K562 (cell line): Measurements from ENCODE around the gene SCLY. TPM values are rescaled to one million over a fixed set of nuclear protein-coding genes. Genes with fewer than 3 reads are reported as not detected.

ENCODE experiments used
- ATAC-seq: fragments of 200-7000 bp; cut with Tn5 transposase; 3 replicates; pipeline ENCODE4 v1.9.1; 2020; ENCODE audit warnings: moderate library complexity
- BruUV-seq: library from RNA; stranded (reverse); fragments of 400-500 nt; replicated peaks from 2 replicates; lab custom pipeline; 2021; lab: Mats Ljungman, UMichigan
- CTCF ChIA-PET: fragments of 300-600 bp; formaldehyde crosslinking; extraction: SDS; loops from one replicate; lab custom pipeline; 2021; ENCODE audit warnings: low intra/inter-chr PET ratio; lab: Yijun Ruan, JAX
- POLR2A ChIA-PET: fragments of 300-600, 350-650 bp; sonication (Branson Sonifier 250); formaldehyde crosslinking; extraction: SDS; loops from one replicate; lab custom pipeline; 2021; ENCODE audit warnings: antibody characterized with exemption, inconsistent platforms; lab: Yijun Ruan, JAX
- DNase-seq, 4 experiments: peaks; one replicate each; pipeline versions ENCODE4 v3.0.0 to v3.0.0-alpha.2; 2011 to 2018; ENCODE audit warnings: low spot score in 3 of 4, mixed read lengths in 3 of 4; ENCODE audit errors: extremely low read depth in 1 of 4
- FAIRE-seq: peaks from 2 replicates; lab custom pipeline; 2011; peaks lifted over from hg19 to GRCh38; lab: Jason Lieb, UNC
- H2AFZ ChIP-seq: 2 replicates; pipeline ENCODE4 v1.6.0; 2011; ENCODE audit warnings: low read depth, low read length, control low read depth, inconsistent platforms
- H3K27ac ChIP-seq: fragments of 200-600 bp; 3 replicates; pipeline ENCODE4 v1.8.0; 2011; ENCODE audit warnings: low read depth, mild to moderate bottlenecking, control low read depth, inconsistent platforms, low read length, moderate library complexity, mixed read lengths; ENCODE audit errors: extremely low read depth
- H3K27me3 ChIP-seq, 2 experiments: fragments of 300-600 bp in 1 of 2; 2 replicates in 1 of 2; 3 replicates in 1 of 2; pipeline versions ENCODE4 v1.6.0 to v1.8.0; 2011; ENCODE audit warnings: inconsistent platforms in 2 of 2, low read length in 2 of 2, mild to moderate bottlenecking in 1 of 2, mixed read lengths in 1 of 2, moderate library complexity in 1 of 2; ENCODE audit not compliant: control insufficient read depth in 2 of 2, insufficient read depth in 2 of 2
- H3K36me3 ChIP-seq: fragments of 300-600 bp; 3 replicates; pipeline ENCODE4 v1.8.0; 2011; ENCODE audit warnings: mild to moderate bottlenecking, low read length, inconsistent platforms; ENCODE audit not compliant: control insufficient read depth, insufficient read depth
- H3K4me1 ChIP-seq, 2 experiments: fragments of 200-600 bp in 1 of 2; replicated peaks in 1 of 2; 2 replicates in 1 of 2; 3 replicates in 1 of 2; pipeline versions ENCODE4 v1.5.1 to v1.8.0; 2011; ENCODE audit warnings: inconsistent platforms in 2 of 2, low read length in 2 of 2, mild to moderate bottlenecking in 1 of 2, mixed read lengths in 1 of 2, moderate library complexity in 1 of 2; ENCODE audit not compliant: control insufficient read depth in 2 of 2, insufficient read depth in 2 of 2
- H3K4me2 ChIP-seq: 2 replicates; pipeline ENCODE4 v1.6.1; 2011; ENCODE audit warnings: low read length, control low read depth, inconsistent platforms, mixed read lengths; ENCODE audit not compliant: insufficient read depth
- H3K4me3 ChIP-seq: fragments of 200-600 bp; sonication (generic), shearing (Covaris generic); 2 replicates; pipeline ENCODE4 v1.5.1; 2016; ENCODE audit warnings: control low read depth, inconsistent platforms
- H3K79me2 ChIP-seq: fragments of 200-600 bp; 3 replicates; pipeline ENCODE4 v1.8.0; 2011; ENCODE audit warnings: low read length, inconsistent platforms; ENCODE audit not compliant: control insufficient read depth, insufficient read depth
- H3K9ac ChIP-seq, 2 experiments: 2 replicates each; pipeline versions ENCODE4 v1.6.0 to v1.6.1; 2011; ENCODE audit warnings: low read depth in 2 of 2, low read length in 2 of 2, control low read depth in 1 of 2, inconsistent platforms in 1 of 2, mild to moderate bottlenecking in 1 of 2, mixed read lengths in 1 of 2; ENCODE audit not compliant: insufficient read depth in 1 of 2
- H3K9me1 ChIP-seq: one replicate; pipeline ENCODE4 v1.6.0; 2011; ENCODE audit warnings: inconsistent platforms, mild to moderate bottlenecking, low read length, moderate library complexity; ENCODE audit not compliant: control insufficient read depth, insufficient read depth
- H3K9me3 ChIP-seq: replicated peaks from 2 replicates; pipeline ENCODE4 v1.5.1; 2011; ENCODE audit warnings: low read depth, low read length, inconsistent platforms; ENCODE audit not compliant: control insufficient read depth, insufficient read depth
- H4K20me1 ChIP-seq: replicated peaks from 2 replicates; pipeline ENCODE4 v1.6.1; 2011; ENCODE audit warnings: low read length, inconsistent platforms, mixed read lengths; ENCODE audit not compliant: control insufficient read depth, insufficient read depth
- BRF1 ChIP-seq: IDR thresholded peaks from 3 replicates; pipeline ENCODE4 v1.6.1; 2011; ENCODE audit warnings: borderline replicate concordance, mild to moderate bottlenecking; ENCODE audit not compliant: insufficient read length; ENCODE audit errors: extremely low read depth
- CEBPG ChIP-seq, 3 experiments: fragments of 200-800 bp in 1 of 3; sonication (Bioruptor generic) in 1 of 3; sonication (generic) in 1 of 3; formaldehyde crosslinking in 1 of 3; IDR thresholded peaks in 2 of 3; conservative IDR thresholded peaks in 1 of 3; 2 replicates each; pipeline versions ENCODE4 v1.6.1 to v1.8.0; 2016 to 2022; ENCODE audit warnings: missing compliant biosample characterization in 2 of 3, missing genetic modification characterization in 2 of 3, mild to moderate bottlenecking in 1 of 3, missing genetic modification reagents in 1 of 3
- DIDO1 ChIP-seq: fragments of 450-650 bp; IDR thresholded peaks from 2 replicates; pipeline ENCODE4 v1.6.1; 2016; ENCODE audit warnings: low read depth, missing biosample characterization, missing genetic modification characterization
- GATA2 ChIP-seq: sonication (generic); formaldehyde crosslinking; IDR thresholded peaks from 2 replicates; pipeline ENCODE4 v1.4.0; 2020; ENCODE audit warnings: mild to moderate bottlenecking, missing genetic modification reagents
- LCOR ChIP-seq: sonication (generic); formaldehyde crosslinking; IDR thresholded peaks from 2 replicates; pipeline ENCODE4 v1.8.0; 2022; ENCODE audit warnings: mild to moderate bottlenecking, missing genetic modification reagents
- PHB2 ChIP-seq: fragments of 450-650 bp; IDR thresholded peaks from 2 replicates; pipeline ENCODE4 v1.6.1; 2017; ENCODE audit warnings: low read depth
- ZFPM2 ChIP-seq: fragments of 250-450 bp; sonication (Bioruptor Pico); IDR thresholded peaks from 2 replicates; pipeline ENCODE4 v1.5.1; 2022; ENCODE audit warnings: mild to moderate bottlenecking
- ZKSCAN1 ChIP-seq: fragments of 150-350 bp; IDR thresholded peaks from 2 replicates; pipeline ENCODE4 v1.6.1; 2016; ENCODE audit warnings: low read depth, low read length
- ZNF431 ChIP-seq: sonication (generic); formaldehyde crosslinking; IDR thresholded peaks from 2 replicates; pipeline ENCODE4 v1.8.0; 2022; ENCODE audit warnings: mild to moderate bottlenecking, missing genetic modification reagents
- ZNF561 ChIP-seq: fragments of 450-650 bp; formaldehyde crosslinking; conservative IDR thresholded peaks from 2 replicates; pipeline ENCODE4 v1.4.0; 2020; ENCODE audit warnings: mild to moderate bottlenecking, moderate library complexity
- ZNF79 ChIP-seq: fragments of 250-450 bp; sonication (Bioruptor Pico); IDR thresholded peaks from 2 replicates; pipeline ENCODE4 v1.4.0; 2020; ENCODE audit warnings: low read depth, mild to moderate bottlenecking, moderate library complexity
- WGBS: fragments of 100-300 bp; shearing (Covaris generic); methylation state at CpG from one replicate; pipeline ENCODE4 v1.1.6; 2016; ENCODE audit warnings: low coverage, mixed read lengths; ENCODE audit not compliant: insufficient coverage; ENCODE audit errors: missing lambda C conversion rate; 5-methylcytosine and 5-hydroxymethylcytosine counted together
- in situ Hi-C: fragments of 300-500 bp; cut with MboI; formaldehyde crosslinking; loops from 4 replicates; pipeline ENCODE4 v1.15.0; 2018; ENCODE audit warnings: inconsistent platforms, mixed read lengths
- intact Hi-C: fragments of 100-400 bp; cut with micrococcal nuclease; formaldehyde crosslinking; loops from 2 replicates; pipeline ENCODE4 v1.14.2; 2022
- polyA plus RNA-seq, 8 experiments: library from polyadenylated mRNA; depleted of rRNA in 4 of 8; stranded (reverse) in 5 of 8; unstranded in 3 of 8; fragments of >200 nt; fragmentation: Nextera tagmentation in 2 of 8; fragmentation: Illumina TruSeq in 1 of 8; extraction: Ambion mirVana in 2 of 8; extraction: Trizol in 1 of 8; gene quantifications; 2 replicates each; pipeline versions ENCODE4 v1.2.1 to v1.2.3, GENCODE V29; 2011 to 2014; ENCODE audit warnings: inconsistent platforms in 1 of 8, missing spikeins in 1 of 8
- total RNA-seq, 7 experiments: library from RNA; depleted of rRNA in 6 of 7; stranded (reverse); fragments of >200 nt in 6 of 7; fragmentation: Illumina TruSeq in 2 of 7; extraction: Trizol in 2 of 7; gene quantifications; 2 replicates each; pipeline versions ENCODE4 v1.2.1 to v1.2.3, GENCODE V29; 2011 to 2021; ENCODE audit warnings: low replicate concordance in 1 of 7
- TF ChIP-seq, protein P1 (sequence below): fragments of 250-450 bp; sonication (Bioruptor Pico); IDR thresholded peaks from 2 replicates; pipeline ENCODE4 v1.5.0; 2021
- TF ChIP-seq, protein P2 (sequence below), 2 experiments: fragments of 450-650 bp; IDR thresholded peaks; 2 replicates each; pipeline ENCODE4 v1.6.1; 2016
- TF ChIP-seq, protein P3 (sequence below): fragments of 450-650 bp; formaldehyde crosslinking; IDR thresholded peaks from 2 replicates; pipeline ENCODE4 v1.4.0; 2020; ENCODE audit warnings: mild to moderate bottlenecking, moderate library complexity

Gene SCLY
- total and polyA plus RNA-seq, 9 of the 15 experiments (the other 6 are each of a cell fraction or from before 2014, with no cell fraction given) = 2.6 to 32.2 (median 21.1) TPM

DNA sequence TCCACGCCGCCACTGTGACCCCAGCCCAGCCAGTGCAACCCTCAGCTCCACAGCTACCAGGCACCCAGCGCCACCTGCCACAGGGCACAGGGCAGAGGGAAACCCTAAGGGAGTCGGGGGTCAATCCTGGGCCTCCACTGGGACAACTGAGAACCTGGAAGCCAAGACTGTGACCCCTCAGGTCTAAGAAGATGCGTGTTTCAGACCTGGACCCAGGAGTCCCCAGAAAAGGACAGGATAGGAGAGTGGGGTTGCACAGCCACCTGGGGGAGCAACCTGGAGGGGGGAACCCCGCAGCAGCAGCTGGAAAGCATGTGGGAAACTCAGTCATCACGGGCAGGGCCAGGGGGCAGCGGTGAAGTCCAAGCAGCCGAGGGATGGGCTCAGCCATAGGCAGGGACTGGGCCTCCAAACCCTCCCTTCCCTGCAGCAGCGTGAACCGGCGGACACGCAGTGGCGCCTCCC lies 43.5 kb downstream of the SCLY start (continued):
- TF ChIP-seq, protein P1, sequence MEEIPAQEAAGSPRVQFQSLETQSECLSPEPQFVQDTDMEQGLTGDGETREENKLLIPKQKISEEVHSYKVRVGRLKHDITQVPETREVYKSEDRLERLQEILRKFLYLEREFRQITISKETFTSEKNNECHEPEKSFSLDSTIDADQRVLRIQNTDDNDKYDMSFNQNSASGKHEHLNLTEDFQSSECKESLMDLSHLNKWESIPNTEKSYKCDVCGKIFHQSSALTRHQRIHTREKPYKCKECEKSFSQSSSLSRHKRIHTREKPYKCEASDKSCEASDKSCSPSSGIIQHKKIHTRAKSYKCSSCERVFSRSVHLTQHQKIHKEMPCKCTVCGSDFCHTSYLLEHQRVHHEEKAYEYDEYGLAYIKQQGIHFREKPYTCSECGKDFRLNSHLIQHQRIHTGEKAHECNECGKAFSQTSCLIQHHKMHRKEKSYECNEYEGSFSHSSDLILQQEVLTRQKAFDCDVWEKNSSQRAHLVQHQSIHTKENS (CRISPR knock-in tag) = no peak
- TF ChIP-seq ZFPM2 (CRISPR knock-in tag) = no peak
- TF ChIP-seq, protein P2, sequence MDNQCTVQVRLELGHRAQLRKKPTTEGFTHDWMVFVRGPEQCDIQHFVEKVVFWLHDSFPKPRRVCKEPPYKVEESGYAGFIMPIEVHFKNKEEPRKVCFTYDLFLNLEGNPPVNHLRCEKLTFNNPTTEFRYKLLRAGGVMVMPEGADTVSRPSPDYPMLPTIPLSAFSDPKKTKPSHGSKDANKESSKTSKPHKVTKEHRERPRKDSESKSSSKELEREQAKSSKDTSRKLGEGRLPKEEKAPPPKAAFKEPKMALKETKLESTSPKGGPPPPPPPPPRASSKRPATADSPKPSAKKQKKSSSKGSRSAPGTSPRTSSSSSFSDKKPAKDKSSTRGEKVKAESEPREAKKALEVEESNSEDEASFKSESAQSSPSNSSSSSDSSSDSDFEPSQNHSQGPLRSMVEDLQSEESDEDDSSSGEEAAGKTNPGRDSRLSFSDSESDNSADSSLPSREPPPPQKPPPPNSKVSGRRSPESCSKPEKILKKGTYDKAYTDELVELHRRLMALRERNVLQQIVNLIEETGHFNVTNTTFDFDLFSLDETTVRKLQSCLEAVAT (IDR thresholded peaks at IDR 0.05) = no peak
- no peak for TF ChIP-seq ZNF79 (CRISPR knock-in tag)

DNA sequence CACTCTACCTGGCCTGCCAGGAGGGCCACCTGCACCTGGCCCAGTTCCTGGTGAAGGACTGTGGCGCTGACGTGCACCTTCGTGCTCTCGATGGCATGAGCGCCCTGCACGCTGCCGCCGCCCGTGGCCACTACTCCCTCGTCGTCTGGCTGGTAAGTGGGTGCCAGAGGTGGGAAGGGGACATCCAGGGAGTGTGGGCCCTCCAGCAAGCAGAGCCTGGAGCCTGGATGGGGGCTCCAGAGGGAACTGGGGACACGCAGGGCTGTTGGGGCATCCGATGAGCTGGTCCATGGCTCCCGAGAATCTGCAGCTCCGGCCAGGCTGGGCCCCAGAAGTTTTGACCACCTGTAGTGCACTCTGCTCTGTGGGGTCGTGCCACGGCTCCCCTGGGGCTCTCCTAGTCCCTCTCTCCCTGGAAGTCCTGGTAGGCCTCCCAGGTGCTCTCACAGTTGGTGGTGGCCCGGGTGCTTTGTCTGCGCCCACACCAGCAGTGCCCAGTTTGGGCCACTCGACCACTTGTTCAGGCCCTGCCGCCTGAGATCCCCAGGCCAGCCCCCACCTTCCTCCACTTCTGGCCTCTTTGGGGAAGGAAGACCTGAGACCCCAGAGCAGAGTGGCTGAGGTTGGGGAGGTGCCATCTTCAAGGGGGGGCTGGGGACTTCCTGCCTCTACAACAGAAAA lies 44.0 kb downstream of the SCLY start:
- no TSS peak for BruUV-seq
- ATAC-seq = no peak

More for the DNA sequence above, 44.0 kb downstream of the SCLY start:
- Histone ChIP-seq H3K79me2 (no peaks in the 10 kb centered on the region), H3K36me3 (no peaks in the 10 kb centered on the region), H3K4me2 (no peak overlapping the region), H2AFZ (no peak overlapping the region), H3K4me1 (peaks cover 4 to 60% of the 10 kb centered on the region in 2 experiments; a peak in 3 of 5 replicates), H4K20me1 (no peaks in the 10 kb centered on the region), H3K27me3 (no peaks in the 10 kb centered on the region), H3K9ac (no peak overlapping the region), H3K27ac (no peak overlapping the region), H3K9me1 (no peaks in the 10 kb centered on the region), H3K9me3 (no peaks in the 10 kb centered on the region), H3K4me3 (no peak overlapping the region)
- TF ChIP-seq LCOR (CRISPR knock-in tag) (no peak), BRF1 (no peak), PHB2 (no peak), CEBPG (CRISPR knock-in tag; IDR thresholded peaks at IDR 0.05) (no peak), CEBPG (tag; conservative IDR thresholded peaks at IDR 0.05 in 1 of 2, IDR thresholded peaks at IDR 0.05 in 1 of 2) (no peak), DIDO1 (no peak), ZNF431 (CRISPR knock-in tag) (no peak), ZKSCAN1 (no peak), GATA2 (CRISPR knock-in tag) (no peak), ZNF561 (CRISPR knock-in tag) (no peak)
- TF ChIP-seq, protein P3, sequence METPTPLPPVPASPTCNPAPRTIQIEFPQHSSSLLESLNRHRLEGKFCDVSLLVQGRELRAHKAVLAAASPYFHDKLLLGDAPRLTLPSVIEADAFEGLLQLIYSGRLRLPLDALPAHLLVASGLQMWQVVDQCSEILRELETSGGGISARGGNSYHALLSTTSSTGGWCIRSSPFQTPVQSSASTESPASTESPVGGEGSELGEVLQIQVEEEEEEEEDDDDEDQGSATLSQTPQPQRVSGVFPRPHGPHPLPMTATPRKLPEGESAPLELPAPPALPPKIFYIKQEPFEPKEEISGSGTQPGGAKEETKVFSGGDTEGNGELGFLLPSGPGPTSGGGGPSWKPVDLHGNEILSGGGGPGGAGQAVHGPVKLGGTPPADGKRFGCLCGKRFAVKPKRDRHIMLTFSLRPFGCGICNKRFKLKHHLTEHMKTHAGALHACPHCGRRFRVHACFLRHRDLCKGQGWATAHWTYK = no peak
- TF ChIP-seq, protein P1 (CRISPR knock-in tag) = no peak
- DNase-seq = no peak
- CTCF ChIA-PET = no interaction called here
- in situ Hi-C loops (loop anchor here (10.0 kb wide), 1 partner anchor 250 kb away; the partner anchor contains the start of gene RAMP1), intact Hi-C loops (loop anchor here (5.0 kb wide), 1 partner anchor 183 kb away; no protein-coding TSS in a partner anchor)
- 36% methylated on average over 8 of the region's 21 CpGs for WGBS
- FAIRE-seq = no peak
- POLR2A ChIA-PET = no interaction called here
